ENCODE data around the gene TPRN. TPM values are rescaled to one million over a fixed set of nuclear protein-coding genes. Genes with fewer than 3 reads are reported as not detected.

The TPRN gene
- total RNA-seq, 1 experiment from 2014 or later, result 20.3 TPM

- Mint-ChIP-seq H3K27me3 (ENCODE audit: unreplicated experiment) (peaks cover 10% of the 10 kb centered on the region), H3K27ac (ENCODE audit: unreplicated experiment) (no peak overlapping the region), H3K9me3 (ENCODE audit: low read depth, unreplicated experiment) (no peaks in the 10 kb centered on the region), H3K36me3 (ENCODE audit: insufficient read depth, unreplicated experiment) (peaks cover 24% of the 10 kb centered on the region), H3K4me3 (ENCODE audit: low read depth, unreplicated experiment) (no peak overlapping the region), H3K4me1 (ENCODE audit: low read depth, unreplicated experiment) (peaks cover 24% of the 10 kb centered on the region)
- TF ChIP-seq CTCF (IDR thresholded peaks at IDR 0.05; ENCODE audit: unreplicated experiment), result no peak
- intact Hi-C loops (cut with micrococcal nuclease; ENCODE audit: unreplicated experiment), result loop anchor here (5.0 kb wide), 1 partner anchor 53 kb away; no protein-coding TSS in a partner anchor
- CTCF ChIA-PET, result interaction anchor here (0.6 kb wide), 1 partner anchor 163 kb away, joined by 3 read pairs; no protein-coding TSS in a partner anchor
- BruUV-seq (replicated peaks), result no TSS peak
- DNase-seq, result no peak
These were observed 29.6 kb upstream of the TPRN start for GRCh38 chr9:137229903-137230704.

- Mint-ChIP-seq H3K9me3 (ENCODE audit: low read depth, unreplicated experiment) (no peaks in the 10 kb centered on the region), H3K36me3 (ENCODE audit: insufficient read depth, unreplicated experiment) (peaks cover 18% of the 10 kb centered on the region), H3K4me3 (ENCODE audit: low read depth, unreplicated experiment) (no peak overlapping the region), H3K27ac (ENCODE audit: unreplicated experiment) (no peak overlapping the region), H3K4me1 (ENCODE audit: low read depth, unreplicated experiment) (peaks cover 19% of the 10 kb centered on the region), H3K27me3 (ENCODE audit: unreplicated experiment) (peaks cover under 1% of the 10 kb centered on the region)
- BruUV-seq (replicated peaks), result no TSS peak
- TF ChIP-seq CTCF (IDR thresholded peaks at IDR 0.05; ENCODE audit: unreplicated experiment), result no peak
- intact Hi-C loops (cut with micrococcal nuclease; ENCODE audit: unreplicated experiment), result loop anchor here (5.0 kb wide), 1 partner anchor 52 kb away; no protein-coding TSS in a partner anchor
- no peak for DNase-seq
- CTCF ChIA-PET, result interaction anchor here (0.6 kb wide), 1 partner anchor 38 kb away, joined by 3 read pairs; no protein-coding TSS in a partner anchor
These were observed 28.7 kb upstream of the TPRN start for GRCh38 chr9:137228968-137229896.

GRCh38 chr9:137228506-137228967, 28.0 kb upstream of the TPRN start:
- intact Hi-C loops (cut with micrococcal nuclease; ENCODE audit: unreplicated experiment), result loop anchor here (5.0 kb wide), 1 partner anchor 51 kb away; no protein-coding TSS in a partner anchor
- CTCF ChIA-PET, result interaction anchor here (0.6 to 2.4 kb wide), 3 partner anchors 8 to 39 kb away, joined by 3 to 7 read pairs (median 3); no protein-coding TSS in a partner anchor
- peaks cover 21% of the 10 kb centered on the region for H3K36me3 Mint-ChIP-seq (ENCODE audit: insufficient read depth, unreplicated experiment)
- H3K4me3 Mint-ChIP-seq (ENCODE audit: low read depth, unreplicated experiment), result no peak overlapping the region
- peaks cover 19% of the 10 kb centered on the region for H3K4me1 Mint-ChIP-seq (ENCODE audit: low read depth, unreplicated experiment)
- no peaks in the 10 kb centered on the region for H3K9me3 Mint-ChIP-seq (ENCODE audit: low read depth, unreplicated experiment)
- no peaks in the 10 kb centered on the region for H3K27me3 Mint-ChIP-seq (ENCODE audit: unreplicated experiment)
- no peak for TF ChIP-seq CTCF (IDR thresholded peaks at IDR 0.05; ENCODE audit: unreplicated experiment)
- no peak overlapping the region for H3K27ac Mint-ChIP-seq (ENCODE audit: unreplicated experiment)
- no peak for DNase-seq
- no TSS peak for BruUV-seq (replicated peaks)
